ENCODE data around the gene RNF150.

RNF150 gene

DNA sequence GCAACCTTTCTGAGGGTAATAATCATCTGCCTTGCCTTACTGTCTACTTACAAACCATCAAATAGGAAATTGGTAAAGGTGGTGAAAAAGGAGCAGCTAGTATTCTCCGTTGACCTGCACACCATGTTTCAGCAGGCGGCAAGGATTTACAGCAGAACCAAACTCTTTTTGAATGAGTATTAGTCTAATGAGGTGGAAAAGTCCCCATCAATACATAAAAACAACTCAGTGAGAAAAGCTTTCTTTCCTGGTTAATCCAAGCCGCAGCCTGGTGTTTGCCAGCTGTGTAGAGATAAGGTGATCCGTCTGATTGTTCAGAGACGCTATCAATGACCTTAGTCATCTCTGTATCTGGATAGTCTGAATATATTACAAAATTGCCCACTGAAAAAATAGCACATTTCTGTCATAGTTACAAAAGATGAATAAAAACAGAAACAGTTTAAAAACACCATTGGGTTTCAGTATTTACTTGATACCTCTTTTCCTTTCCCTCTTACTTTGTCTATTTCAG, 266.7 kb downstream of the RNF150 start:
- H3K4me3 ChIP-seq (ENCODE audit: low read depth, low read length) = no peak overlapping the region
- H3K9me3 ChIP-seq (ENCODE audit: control insufficient read depth, insufficient read depth, low read depth, low read length) = no peaks in the 10 kb centered on the region
- H3K4me1 ChIP-seq (ENCODE audit: control insufficient read depth, insufficient read depth, low read length) = no peaks in the 10 kb centered on the region; the same call in 1 of the 2 replicates
- H3K27ac ChIP-seq (ENCODE audit: extremely low read depth, low read depth, low read length) = no peak overlapping the region
- TF ChIP-seq ZNF121 (tag by site-specific recombination; IDR thresholded peaks at IDR 0.05) (no peak), SP2 (tag by site-specific recombination; IDR thresholded peaks at IDR 0.05) (no peak), ZNF175 (tag by site-specific recombination; IDR thresholded peaks at IDR 0.05) (no peak), KLF9 (tag by site-specific recombination; IDR thresholded peaks at IDR 0.05; ENCODE audit: low read depth) (no peak), ZNF830 (tag by site-specific recombination; IDR thresholded peaks at IDR 0.05; ENCODE audit: low read depth) (no peak), ZNF521 (tag by site-specific recombination; IDR thresholded peaks at IDR 0.05) (no peak), ZNF223 (tag by site-specific recombination; IDR thresholded peaks at IDR 0.05) (no peak)
- TF ChIP-seq, protein P1, sequence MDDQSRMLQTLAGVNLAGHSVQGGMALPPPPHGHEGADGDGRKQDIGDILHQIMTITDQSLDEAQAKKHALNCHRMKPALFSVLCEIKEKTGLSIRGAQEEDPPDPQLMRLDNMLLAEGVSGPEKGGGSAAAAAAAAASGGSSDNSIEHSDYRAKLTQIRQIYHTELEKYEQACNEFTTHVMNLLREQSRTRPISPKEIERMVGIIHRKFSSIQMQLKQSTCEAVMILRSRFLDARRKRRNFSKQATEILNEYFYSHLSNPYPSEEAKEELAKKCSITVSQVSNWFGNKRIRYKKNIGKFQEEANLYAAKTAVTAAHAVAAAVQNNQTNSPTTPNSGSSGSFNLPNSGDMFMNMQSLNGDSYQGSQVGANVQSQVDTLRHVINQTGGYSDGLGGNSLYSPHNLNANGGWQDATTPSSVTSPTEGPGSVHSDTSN (CRISPR knock-in tag; IDR thresholded peaks at IDR 0.05) = no peak
- ChIA-PET CTCF (interaction anchor here (0.6 to 3.4 kb wide), 2 partner anchors 267 to 413 kb away, joined by 3 to 16 read pairs; partner anchors contain the start of gene RNF150), POLR2A (interaction anchor here (1.2 kb wide), 1 partner anchor 267 kb away, joined by 4 read pairs; the partner anchor contains the start of gene RNF150)
- H3K36me3 ChIP-seq (ENCODE audit: control insufficient read depth in 2 of 2, insufficient read depth in 1 of 2, low read length in 2 of 2) = peaks cover 0 to 4% of the 10 kb centered on the region in 2 experiments; a peak in 1 of 3 replicates

DNA sequence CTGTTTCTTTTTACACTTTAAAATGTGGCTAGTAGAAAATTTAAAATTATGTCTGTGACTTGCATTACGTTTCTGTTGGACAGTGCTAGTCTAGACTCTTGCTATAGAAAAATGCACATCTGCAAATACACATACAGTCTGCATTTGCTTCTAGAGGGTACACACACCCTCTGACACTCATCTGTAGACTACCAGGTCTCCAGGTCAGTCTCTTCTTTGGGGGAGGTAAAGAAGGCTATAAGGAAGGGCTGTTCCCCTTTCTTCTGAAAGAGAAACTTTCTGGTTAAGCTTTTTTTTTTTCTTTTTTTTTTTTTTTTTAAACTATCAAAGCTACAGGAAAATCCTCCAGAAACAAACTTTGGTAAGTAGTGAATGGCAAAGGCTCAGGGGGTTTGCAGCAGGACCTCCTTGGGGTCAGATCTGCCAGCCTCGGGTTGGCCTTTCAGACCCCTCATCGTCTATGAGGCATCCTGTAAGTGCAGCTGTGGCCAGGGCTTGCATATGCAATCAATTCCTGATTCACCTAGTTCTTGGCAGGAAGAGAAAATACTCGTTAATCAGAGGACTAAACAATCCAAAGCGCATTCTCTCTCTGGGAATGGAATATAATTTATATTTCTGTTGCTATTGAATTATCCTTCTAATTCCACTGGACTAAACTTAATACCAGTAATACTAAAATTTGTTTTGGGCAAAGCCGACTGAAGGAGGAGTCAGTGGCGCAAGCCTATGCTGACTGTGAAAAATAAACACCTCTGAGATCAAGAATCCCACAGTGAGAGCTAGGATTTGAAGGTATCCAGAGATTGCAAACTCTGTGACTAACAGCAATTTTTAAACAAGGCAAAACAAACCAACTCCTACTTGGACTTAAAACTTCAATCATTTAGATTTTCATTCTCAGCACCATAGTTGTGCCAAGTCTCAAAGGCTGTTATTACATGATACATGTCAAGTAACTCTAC, 267.7 kb downstream of the RNF150 start:
- Histone ChIP-seq H3K9me3 (ENCODE audit: control insufficient read depth, insufficient read depth, low read depth, low read length) (no peaks in the 10 kb centered on the region), H3K27ac (ENCODE audit: extremely low read depth, low read depth, low read length) (no peak overlapping the region), H3K4me3 (ENCODE audit: low read depth, low read length) (no peak overlapping the region), H3K4me1 (ENCODE audit: control insufficient read depth, insufficient read depth, low read length) (no peaks in the 10 kb centered on the region), H3K36me3 (ENCODE audit: control insufficient read depth in 2 of 2, insufficient read depth in 1 of 2, low read length in 2 of 2) (peaks cover 0 to 4% of the 10 kb centered on the region in 2 experiments; a peak in 1 of 3 replicates)
- ChIA-PET CTCF (interaction anchor here (3.4 kb wide), 1 partner anchor 268 kb away, joined by 16 read pairs; the partner anchor contains the start of gene RNF150), POLR2A (interaction anchor here (1.2 kb wide), 1 partner anchor 268 kb away, joined by 4 read pairs; the partner anchor contains the start of gene RNF150)
- TF ChIP-seq ZNF335 (tag by site-specific recombination; conservative IDR thresholded peaks at IDR 0.05) = no peak
- TF ChIP-seq GLIS2 (tag by site-specific recombination; IDR thresholded peaks at IDR 0.05) = no peak
- no peak for TF ChIP-seq ZNF23 (tag by site-specific recombination; IDR thresholded peaks at IDR 0.05; ENCODE audit: borderline replicate concordance)
- TF ChIP-seq, protein P2, sequence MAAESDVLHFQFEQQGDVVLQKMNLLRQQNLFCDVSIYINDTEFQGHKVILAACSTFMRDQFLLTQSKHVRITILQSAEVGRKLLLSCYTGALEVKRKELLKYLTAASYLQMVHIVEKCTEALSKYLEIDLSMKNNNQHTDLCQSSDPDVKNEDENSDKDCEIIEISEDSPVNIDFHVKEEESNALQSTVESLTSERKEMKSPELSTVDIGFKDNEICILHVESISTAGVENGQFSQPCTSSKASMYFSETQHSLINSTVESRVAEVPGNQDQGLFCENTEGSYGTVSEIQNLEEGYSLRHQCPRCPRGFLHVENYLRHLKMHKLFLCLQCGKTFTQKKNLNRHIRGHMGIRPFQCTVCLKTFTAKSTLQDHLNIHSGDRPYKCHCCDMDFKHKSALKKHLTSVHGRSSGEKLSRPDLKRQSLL (tag by site-specific recombination; IDR thresholded peaks at IDR 0.05) = no peak
- TF ChIP-seq ZFP69B (tag by site-specific recombination; IDR thresholded peaks at IDR 0.05) = no peak
- TF ChIP-seq ZNF654 (tag by site-specific recombination; IDR thresholded peaks at IDR 0.05; ENCODE audit: low read depth) = no peak
- TF ChIP-seq MYNN (tag by site-specific recombination; IDR thresholded peaks at IDR 0.05; ENCODE audit: borderline replicate concordance) = no peak
- TF ChIP-seq, protein P3, sequence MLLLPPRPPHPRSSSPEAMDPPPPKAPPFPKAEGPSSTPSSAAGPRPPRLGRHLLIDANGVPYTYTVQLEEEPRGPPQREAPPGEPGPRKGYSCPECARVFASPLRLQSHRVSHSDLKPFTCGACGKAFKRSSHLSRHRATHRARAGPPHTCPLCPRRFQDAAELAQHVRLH (tag by site-specific recombination; IDR thresholded peaks at IDR 0.05) = no peak
- TF ChIP-seq, protein P4, sequence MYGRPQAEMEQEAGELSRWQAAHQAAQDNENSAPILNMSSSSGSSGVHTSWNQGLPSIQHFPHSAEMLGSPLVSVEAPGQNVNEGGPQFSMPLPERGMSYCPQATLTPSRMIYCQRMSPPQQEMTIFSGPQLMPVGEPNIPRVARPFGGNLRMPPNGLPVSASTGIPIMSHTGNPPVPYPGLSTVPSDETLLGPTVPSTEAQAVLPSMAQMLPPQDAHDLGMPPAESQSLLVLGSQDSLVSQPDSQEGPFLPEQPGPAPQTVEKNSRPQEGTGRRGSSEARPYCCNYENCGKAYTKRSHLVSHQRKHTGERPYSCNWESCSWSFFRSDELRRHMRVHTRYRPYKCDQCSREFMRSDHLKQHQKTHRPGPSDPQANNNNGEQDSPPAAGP (tag by site-specific recombination; IDR thresholded peaks at IDR 0.05) = no peak
- no peak for TF ChIP-seq ZNF211 (tag by site-specific recombination; IDR thresholded peaks at IDR 0.05; ENCODE audit: low read depth)
- TF ChIP-seq REPIN1 (tag by site-specific recombination; IDR thresholded peaks at IDR 0.05; ENCODE audit: low read depth) = no peak
- no peak for TF ChIP-seq ZNF391 (tag by site-specific recombination; IDR thresholded peaks at IDR 0.05; ENCODE audit: borderline replicate concordance, low read depth)
- no peak for TF ChIP-seq ZNF670 (tag by site-specific recombination; IDR thresholded peaks at IDR 0.05; ENCODE audit: low read depth)
- TF ChIP-seq ZNF202 (tag by site-specific recombination; IDR thresholded peaks at IDR 0.05; ENCODE audit: borderline replicate concordance) = no peak
- TF ChIP-seq ZNF214 (tag by site-specific recombination; IDR thresholded peaks at IDR 0.05; ENCODE audit: borderline replicate concordance) = no peak
- TF ChIP-seq ZNF223 (tag by site-specific recombination; IDR thresholded peaks at IDR 0.05) = no peak
